ENCODE data around the gene FAF1.
"Not testable (repeated sequence)": the region's sequence is repeated elsewhere in the genome, so short reads cannot be mapped to it uniquely, and the experiment has no call there.

Gene FAF1

GRCh38 chr1:50907610-50908009, 52.5 kb downstream of the FAF1 start:
- DNase-seq (ENCODE audit: low read depth) = not testable (repeated sequence)

DNA sequence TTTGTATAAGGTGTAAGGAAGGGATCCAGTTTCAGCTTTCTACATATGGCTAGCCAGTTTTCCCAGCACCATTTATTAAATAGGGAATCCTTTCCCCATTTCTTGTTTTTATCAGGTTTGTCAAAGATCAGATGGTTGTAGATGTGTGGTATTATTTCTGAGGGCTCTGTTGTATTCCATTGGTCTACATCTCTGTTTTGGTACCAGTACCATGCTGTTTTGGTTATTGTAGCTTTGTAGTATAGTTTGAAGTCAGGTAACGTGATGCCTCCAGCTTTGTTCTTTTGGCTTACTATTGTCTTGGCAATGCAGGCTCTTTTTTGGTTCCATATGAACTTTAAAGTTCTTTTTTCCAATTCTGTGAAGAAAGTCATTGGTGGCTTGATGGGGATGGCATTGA, 54.0 kb downstream of the FAF1 start:
- not testable (repeated sequence) for DNase-seq (ENCODE audit: low read depth)

- no peak for DNase-seq (ENCODE audit: low read depth)
Observed at GRCh38 chr1:50902419-50902818, 57.6 kb downstream of the FAF1 start.

DNA sequence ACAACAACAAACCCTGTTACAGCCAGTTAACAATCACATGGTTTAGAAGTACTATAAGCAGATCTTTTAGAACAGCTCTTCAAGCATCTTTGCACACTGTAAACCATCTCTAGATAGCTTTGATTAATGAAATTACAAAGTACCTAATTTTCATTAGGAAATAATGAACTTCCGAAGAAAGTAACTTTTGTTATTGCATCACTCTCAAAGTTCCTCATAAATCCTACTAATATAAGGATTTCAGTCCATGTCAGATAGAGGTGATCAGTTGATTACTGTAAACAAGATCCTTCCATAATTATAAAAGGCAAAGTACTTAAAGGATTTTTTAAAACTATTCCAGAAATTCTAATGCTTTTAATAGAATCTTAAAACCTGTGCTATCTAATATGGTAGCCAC, 58.2 kb downstream of the FAF1 start:
- no peak for DNase-seq (ENCODE audit: low read depth)

GRCh38 chr1:50898773-50899172, 61.3 kb downstream of the FAF1 start:
- no peak for DNase-seq (ENCODE audit: low read depth)

DNA sequence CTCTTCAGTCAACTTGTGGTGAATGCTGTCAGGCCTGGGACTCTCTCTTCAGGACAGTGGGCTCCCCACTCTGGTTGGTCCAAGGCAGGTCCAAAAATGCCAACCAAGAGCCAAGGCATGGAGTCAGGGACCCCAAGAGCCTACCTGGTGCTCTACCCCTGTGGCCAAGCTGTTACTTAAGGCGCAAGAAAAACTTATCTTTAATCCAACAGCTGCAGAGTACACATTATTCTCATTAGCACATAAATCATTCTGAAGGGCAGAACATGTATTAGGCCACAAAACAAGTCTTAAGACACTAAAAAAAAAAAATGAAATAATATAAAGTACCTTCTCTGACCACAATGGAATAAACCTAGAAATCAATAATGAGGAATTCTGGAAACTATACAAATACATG, 65.7 kb downstream of the FAF1 start:
- no peak for DNase-seq (ENCODE audit: low read depth)

- DNase-seq (ENCODE audit: low read depth) = no peak
Observed at GRCh38 chr1:50893466-50893865, 66.6 kb downstream of the FAF1 start.

- not testable (repeated sequence) for DNase-seq (ENCODE audit: low read depth)
Observed at GRCh38 chr1:50887555-50887954, 72.5 kb downstream of the FAF1 start.

GRCh38 chr1:50880373-50880772, 79.7 kb downstream of the FAF1 start:
- no peak for DNase-seq (ENCODE audit: low read depth)

- no peak for DNase-seq (ENCODE audit: low read depth)
Observed at GRCh38 chr1:50879137-50879536, 80.9 kb downstream of the FAF1 start.

DNA sequence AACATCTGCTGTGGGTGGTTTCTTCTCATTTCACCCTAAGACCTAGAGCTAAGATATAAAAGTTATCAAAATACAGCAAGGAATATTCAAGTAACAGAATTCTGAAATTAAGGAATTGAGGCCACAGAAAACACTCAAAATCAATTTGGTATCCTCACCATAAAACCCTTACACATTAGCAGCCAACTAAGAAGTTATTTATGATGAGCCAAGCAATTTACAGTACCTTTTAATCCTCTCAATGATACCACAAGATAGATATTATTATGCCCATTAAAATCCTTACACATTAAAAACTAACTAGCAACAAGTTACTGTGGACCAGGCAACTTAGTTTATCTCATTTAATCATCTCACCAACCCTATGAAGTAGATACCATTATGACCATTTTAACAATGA, 81.6 kb downstream of the FAF1 start:
- no peak for DNase-seq (ENCODE audit: low read depth)

DNA sequence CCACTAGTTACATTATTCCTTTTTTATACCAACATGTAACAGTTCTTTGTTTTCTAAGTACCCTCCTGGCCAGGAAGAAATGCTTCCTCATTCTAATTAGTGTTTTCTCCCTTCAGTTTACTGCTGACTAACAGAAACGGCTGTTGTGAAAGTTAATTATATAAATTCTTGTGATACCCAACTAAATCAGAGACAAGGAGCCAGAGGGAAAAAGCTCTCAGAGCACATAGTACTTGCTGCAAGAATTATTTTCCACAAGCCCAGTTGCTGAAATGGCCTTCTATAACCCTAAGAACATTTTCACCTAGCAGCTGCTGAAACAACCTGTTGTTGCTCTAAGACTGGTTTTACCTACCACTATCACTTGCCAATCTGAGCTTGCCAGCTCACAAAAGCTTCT, 82.4 kb downstream of the FAF1 start:
- no peak for DNase-seq (ENCODE audit: low read depth)

DNA sequence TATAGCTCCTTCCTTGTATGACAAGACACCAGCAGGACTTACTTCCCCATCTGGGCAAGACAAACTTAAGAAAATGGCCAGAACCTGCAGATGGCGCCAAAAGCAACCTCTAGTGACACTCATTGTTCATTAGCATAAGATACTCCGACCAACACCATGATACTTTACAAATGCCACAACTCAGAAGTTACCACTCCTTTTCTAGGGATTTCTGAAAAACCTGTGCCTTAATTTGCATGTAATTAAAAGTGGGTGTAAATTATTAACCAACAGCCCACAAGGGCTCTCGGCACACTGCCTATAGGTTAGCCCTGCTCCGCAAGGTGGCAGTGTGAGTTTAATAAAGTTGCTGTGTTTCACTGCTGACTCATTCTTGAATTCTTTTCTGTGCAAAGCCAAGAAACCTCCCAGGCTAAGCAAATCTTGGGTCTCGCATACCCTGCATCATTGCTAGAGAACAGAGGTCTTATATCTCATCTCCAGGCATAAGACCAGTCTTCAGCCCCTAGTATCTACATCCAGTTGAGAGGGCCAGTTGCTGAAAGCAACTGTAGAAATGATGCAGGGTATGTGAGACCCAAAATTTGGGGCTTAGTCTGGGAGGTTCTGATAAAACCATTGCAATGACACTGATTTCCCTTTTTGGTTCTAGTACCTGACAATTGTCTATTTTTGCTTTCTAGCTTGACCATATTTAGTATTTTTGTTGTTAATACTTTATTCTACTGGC, 86.4 kb downstream of the FAF1 start:
- peak; percentile 43 for DNase-seq (ENCODE audit: low read depth)

DNA sequence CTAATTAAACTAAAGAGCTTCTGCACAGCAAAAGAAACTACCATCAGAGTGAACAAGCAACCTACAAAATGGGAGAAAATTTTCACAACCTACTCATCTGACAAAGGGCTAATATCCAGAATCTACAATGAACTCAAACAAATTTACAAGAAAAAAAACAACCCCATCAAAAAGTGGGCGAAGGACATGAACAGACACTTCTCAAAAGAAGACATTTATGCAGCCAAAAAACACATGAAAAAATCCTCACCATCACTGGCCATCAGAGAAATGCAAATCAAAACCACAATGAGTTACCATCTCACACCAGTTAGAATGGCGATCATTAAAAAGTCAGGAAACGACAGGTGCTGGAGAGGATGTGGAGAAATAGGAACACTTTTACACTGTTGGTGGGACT, 95.2 kb downstream of the FAF1 start:
- not testable (repeated sequence) for DNase-seq (ENCODE audit: low read depth)

DNA sequence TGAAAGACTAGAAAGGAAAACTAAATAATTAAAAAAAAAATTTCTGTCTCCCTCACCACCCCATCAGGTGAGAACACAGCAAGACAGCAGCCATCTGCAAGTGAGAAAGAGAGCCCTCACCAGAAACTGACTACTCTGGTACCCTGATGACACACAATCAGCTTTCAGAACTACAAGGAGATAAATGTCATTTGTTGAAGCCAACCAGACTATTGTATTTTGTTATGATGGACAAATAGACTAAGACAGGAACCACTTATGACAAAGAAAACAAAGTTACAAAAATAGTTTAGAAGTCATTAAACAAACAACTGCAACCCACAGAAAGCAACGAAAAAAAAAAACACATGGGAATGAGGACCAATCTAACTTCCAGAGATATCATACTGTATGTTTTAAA, 98.3 kb downstream of the FAF1 start:
- no peak for DNase-seq (ENCODE audit: low read depth)

- no peak for DNase-seq (ENCODE audit: low read depth)
Observed at GRCh38 chr1:50860702-50861101, 99.4 kb downstream of the FAF1 start.

DNA sequence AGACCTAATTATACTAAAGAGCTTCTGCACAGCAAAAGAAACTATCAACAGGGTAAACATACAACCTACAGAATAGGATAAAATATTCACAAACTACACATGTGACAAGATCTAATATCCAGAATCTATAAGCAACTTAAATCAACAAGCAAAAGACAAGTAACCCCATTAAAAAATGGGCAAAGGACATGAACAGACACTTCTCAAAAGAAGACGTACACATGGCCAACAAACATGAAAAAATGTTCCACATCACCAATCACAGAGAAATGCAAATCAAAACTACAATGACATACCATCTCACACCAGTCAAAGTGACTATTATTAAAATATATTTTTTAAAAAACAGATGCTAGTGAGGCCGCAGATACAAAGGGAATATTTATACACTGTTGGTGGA, 99.8 kb downstream of the FAF1 start:
- DNase-seq (ENCODE audit: low read depth) = no peak

- no peak for DNase-seq (ENCODE audit: low read depth)
Observed at GRCh38 chr1:50859657-50860056, 100.4 kb downstream of the FAF1 start.

DNA sequence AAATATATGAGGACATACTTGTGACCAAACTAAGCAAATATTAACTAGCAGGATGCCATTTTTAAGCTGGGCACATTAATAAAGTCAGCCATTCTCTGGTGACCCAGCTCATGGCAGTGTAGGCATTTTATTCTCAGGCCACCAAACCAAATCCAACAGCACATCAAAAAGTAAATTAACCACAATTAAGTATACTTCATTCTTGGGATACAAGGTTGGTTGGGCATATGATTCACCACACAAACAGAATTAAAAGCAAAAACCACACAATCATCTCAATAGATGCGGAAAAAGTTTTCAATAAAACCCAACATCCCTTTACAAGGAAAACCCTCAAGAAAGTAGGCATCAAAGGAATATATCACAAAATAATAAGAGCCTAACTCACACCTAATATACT, 101.3 kb downstream of the FAF1 start:
- no peak for DNase-seq (ENCODE audit: low read depth)

DNA sequence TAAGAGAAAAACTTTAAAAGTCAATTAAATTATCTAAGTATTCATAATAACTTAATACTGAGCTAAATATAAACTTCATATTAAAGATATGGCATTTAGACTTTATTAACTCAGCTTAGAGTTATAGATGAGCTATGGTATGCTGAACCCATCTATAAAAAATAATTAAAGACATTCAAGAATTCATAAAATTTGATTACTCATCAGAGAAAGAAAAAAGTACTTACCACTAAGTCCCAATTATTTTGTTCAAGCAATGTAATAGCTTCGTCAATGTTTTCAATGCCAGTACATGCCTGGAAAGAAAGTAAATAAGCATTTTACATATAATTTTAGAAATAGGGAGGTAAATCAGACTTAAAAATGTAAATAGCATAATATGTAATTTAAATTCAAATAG, 102.4 kb downstream of the FAF1 start:
- no peak for DNase-seq (ENCODE audit: low read depth)

- DNase-seq (ENCODE audit: low read depth) = no peak
Observed at GRCh38 chr1:50853325-50853724, 106.7 kb downstream of the FAF1 start.

DNA sequence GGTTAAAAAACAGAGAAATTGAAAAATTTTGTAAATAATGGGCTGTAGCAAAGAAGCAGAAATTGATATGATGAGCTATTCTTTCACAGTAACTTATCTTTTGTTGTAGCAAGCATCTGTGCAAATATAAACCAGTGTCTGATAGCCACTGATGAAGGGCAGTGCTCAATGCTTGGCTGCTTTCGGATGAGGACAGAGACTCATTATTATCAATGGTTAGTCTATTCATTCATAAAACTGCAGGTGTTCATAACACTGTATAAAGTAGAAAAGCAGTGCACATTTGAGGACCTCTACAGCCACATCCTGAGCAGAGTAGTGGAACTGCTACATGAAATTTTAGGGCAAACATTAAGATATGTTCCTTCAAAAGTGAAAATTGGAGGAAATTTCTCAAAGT, 107.2 kb downstream of the FAF1 start:
- no peak for DNase-seq (ENCODE audit: low read depth)

DNA sequence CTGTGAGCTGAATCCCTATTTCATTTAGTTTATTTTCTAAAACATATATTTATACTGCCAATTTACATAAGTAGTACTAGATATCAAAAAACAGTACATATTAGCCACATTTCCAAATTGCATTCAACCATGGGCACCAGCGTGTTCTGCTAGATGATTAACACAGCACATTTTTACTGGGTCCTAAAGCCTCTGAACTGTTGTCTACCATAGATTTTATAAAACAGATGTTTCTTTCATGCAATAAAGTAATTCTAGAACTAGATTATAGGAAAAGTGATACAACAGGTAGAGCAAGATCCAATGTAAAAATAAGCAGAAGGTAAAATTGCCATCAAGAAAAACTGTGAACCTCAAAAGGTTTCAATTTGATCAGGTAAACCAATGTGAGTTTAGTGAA, 108.6 kb downstream of the FAF1 start:
- DNase-seq (ENCODE audit: low read depth) = no peak

DNA sequence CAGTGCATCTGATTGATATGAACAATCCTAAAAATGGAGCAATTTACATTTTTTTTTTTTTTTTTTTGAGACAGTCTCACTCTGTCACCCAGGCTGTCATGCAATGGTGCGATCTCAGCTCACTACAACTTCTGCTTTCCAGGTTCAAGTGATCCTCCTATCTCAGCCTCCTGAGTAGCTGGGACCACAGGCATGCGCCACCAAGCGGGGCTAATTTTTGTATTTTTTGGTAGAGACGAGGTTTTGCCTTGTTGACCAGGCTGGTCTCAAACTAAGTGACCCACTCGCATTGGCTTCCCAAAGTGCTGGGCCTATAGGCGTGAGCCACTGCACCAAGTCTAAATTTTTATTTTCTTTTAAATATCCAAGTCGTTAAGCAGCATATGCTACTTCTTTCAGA, 109.0 kb downstream of the FAF1 start:
- no peak for DNase-seq (ENCODE audit: low read depth)

- no peak for DNase-seq (ENCODE audit: low read depth)
Observed at GRCh38 chr1:50847303-50847702, 112.8 kb downstream of the FAF1 start.
